ENCODE results near the gene MCRIP1. TPM values are rescaled to one million over a fixed set of nuclear protein-coding genes. Genes with fewer than 3 reads are reported as not detected.

Gene MCRIP1
- total RNA-seq, 1 donor from 2014 or later, result 101 TPM

DNA sequence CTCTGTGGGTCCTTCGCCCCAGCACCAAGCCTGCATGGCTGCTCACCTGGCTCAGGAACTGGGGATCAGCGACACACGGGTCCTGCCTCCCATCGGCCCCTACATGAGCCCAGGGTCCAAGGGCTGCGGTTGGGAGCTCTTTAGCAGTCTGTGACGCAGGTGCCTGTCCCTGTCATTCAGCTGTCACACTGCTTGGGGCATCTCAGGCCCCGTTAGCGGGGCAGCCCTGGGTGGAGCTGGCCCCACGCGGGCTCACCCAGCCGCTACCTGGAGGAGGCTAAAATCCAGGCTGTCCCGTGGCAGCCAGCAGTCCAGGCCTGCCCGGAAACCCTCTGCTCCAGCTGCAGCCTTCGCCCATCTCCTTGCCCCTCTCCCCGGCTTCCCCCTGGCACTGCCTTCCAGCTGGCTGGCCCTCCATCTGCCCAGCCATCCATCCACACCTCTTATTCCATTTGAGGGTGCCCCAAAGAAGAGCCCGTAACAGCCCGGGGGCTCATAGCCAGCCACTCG, 25.8 kb downstream of the MCRIP1 start:
- H3K9me3 Mint-ChIP-seq, result no peaks in the 10 kb centered on the region
- H3K36me3 Mint-ChIP-seq, result no peaks in the 10 kb centered on the region
- H3K27ac Mint-ChIP-seq, result no peak overlapping the region
- no peak for TF ChIP-seq CTCF (conservative IDR thresholded peaks at IDR 0.05)
- H3K4me1 Mint-ChIP-seq (ENCODE audit: unreplicated experiment), result no peaks in the 10 kb centered on the region
- peaks cover 47% of the 10 kb centered on the region for H3K27me3 Mint-ChIP-seq
- no peak overlapping the region for H3K4me3 Mint-ChIP-seq
- no peak for DNase-seq (ENCODE audit: extremely low spot score, unreplicated experiment)

- Mint-ChIP-seq H3K27me3 (peaks cover 53% of the 10 kb centered on the region), H3K4me1 (ENCODE audit: unreplicated experiment) (no peaks in the 10 kb centered on the region), H3K36me3 (no peaks in the 10 kb centered on the region), H3K9me3 (no peaks in the 10 kb centered on the region), H3K27ac (no peak overlapping the region), H3K4me3 (no peak overlapping the region)
- no peak for TF ChIP-seq CTCF (conservative IDR thresholded peaks at IDR 0.05)
- DNase-seq (ENCODE audit: extremely low spot score, unreplicated experiment), result no peak
Observed at GRCh38 chr17:81806461-81807209, 26.5 kb downstream of the MCRIP1 start.

DNA sequence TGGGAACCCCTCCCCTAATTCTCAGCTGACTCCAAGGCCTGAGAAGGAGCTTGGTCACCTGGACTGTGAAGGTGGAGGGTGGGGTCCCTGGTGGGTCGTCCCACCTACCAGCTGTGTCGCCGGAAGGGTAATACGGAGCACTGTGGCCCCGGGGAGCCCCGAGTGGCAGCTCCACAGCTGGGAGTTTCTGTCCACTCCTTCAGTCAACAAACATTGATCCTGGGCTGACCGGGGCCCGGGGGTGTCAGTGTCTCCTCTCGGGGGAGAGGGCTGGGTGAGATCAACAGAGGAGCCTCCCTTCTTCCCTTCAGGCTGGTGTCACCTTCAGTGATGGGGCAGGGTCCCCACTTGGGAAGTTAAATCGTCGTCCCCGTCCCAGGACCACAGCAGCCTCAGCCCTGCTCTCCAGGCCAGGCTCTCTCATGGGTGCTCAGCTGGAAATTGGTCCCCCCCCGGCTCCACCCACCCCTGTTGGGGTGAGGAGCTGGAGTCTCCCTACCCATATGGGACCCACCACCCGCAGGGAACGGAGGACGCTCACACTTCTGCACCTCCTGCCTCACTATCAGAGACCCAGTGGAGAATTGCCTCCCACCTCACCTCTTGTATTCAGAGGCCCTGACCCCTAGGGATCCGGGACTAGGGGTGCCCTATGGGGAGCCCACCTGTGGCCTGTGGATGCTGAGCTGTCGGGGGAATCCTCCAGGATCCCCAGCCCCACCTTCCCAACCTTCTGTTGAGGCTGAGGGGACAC, 27.2 kb downstream of the MCRIP1 start:
- TF ChIP-seq CTCF (conservative IDR thresholded peaks at IDR 0.05), result no peak
- Mint-ChIP-seq H3K27ac (no peak overlapping the region), H3K4me3 (no peak overlapping the region), H3K4me1 (ENCODE audit: unreplicated experiment) (no peaks in the 10 kb centered on the region), H3K27me3 (peaks cover 61% of the 10 kb centered on the region), H3K36me3 (no peaks in the 10 kb centered on the region), H3K9me3 (no peaks in the 10 kb centered on the region)
- no peak for DNase-seq (ENCODE audit: extremely low spot score, unreplicated experiment)

DNA sequence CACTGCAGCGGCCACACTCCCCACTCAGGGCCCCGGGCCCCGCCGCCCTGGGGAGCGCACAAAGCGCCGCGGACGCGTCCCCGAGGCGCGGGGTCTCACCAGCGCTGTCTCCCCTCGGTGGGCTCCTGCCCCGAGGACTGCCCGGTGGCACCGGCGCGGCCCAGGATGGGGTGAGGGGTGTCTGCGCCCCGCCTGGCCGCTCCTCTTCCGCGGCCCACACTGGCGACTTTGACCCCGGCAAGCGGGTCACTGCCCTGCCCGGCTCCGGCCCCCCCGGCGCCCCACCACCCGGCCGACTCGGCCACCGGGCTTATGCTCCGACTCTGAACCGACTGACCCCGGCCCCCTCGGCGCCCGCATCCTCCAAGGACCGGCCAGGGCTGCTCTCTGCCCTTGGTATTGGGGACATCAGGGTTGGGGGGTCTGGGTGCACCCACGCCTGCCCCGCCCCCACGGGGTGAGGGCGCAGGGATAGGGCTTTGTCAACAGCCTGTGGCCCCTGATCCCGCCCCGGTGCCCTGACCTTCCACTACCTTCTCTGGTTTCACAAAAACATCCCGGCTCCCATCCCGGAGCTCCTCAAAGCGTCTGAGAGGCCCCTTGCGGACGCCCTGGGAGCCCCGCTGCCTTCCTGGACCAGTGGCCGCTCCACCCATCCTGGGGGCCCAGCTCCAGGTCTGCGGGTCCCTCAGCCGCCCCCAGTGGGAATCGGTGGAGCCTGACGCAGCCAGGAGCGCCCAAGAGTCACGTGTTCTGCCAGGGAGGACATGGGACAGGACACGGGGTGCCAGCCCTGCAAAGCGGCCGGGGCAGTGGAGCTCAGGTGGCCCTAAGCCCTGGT, 28.3 kb downstream of the MCRIP1 start:
- no peak for DNase-seq (ENCODE audit: extremely low spot score, unreplicated experiment)
- Mint-ChIP-seq H3K9me3 (no peaks in the 10 kb centered on the region), H3K4me1 (ENCODE audit: unreplicated experiment) (no peaks in the 10 kb centered on the region), H3K36me3 (no peaks in the 10 kb centered on the region), H3K4me3 (peak overlapping the region; percentile 70), H3K27ac (no peak overlapping the region), H3K27me3 (peaks cover 72% of the 10 kb centered on the region)
- TF ChIP-seq CTCF (conservative IDR thresholded peaks at IDR 0.05), result no peak

- no peak for TF ChIP-seq CTCF (conservative IDR thresholded peaks at IDR 0.05)
- H3K27me3 Mint-ChIP-seq, result peaks cover 67% of the 10 kb centered on the region
Observed at GRCh38 chr17:81803728-81804558, 29.1 kb downstream of the MCRIP1 start, which contains the start of gene GCGR. TSS of gene GCGR (plus strand) at chr17:81804150. CDS start at chr17:81809019, 4,869 bp downstream.

More at GRCh38 chr17:81803728-81804558, 29.1 kb downstream of the MCRIP1 start, which contains the start of gene GCGR:
- no peak within 1 kb of the TSS for H3K27ac Mint-ChIP-seq
- H3K4me3 Mint-ChIP-seq, result peak within 1 kb of the TSS; percentile 70
- no peaks in the 10 kb centered on the region for H3K9me3 Mint-ChIP-seq
- H3K4me1 Mint-ChIP-seq (ENCODE audit: unreplicated experiment), result no peaks in the 10 kb centered on the region
- H3K36me3 Mint-ChIP-seq, result no peaks in the 10 kb centered on the region
- no peak for DNase-seq (ENCODE audit: extremely low spot score, unreplicated experiment)

All from type B pancreatic cell (in vitro differentiated cells).